Endothelial cell of umbilical vein (primary cell): ENCODE results near the gene PLEKHH2.

Experiments
- CTCF ChIP-seq, 2 donors: IDR thresholded peaks; 1 replicate in 1 of 2; 2 replicates in 1 of 2; pipeline ENCODE4 v1.5.1; 2011; ENCODE audit warnings: low read length in 2 of 2, mild to moderate bottlenecking in 2 of 2, moderate library complexity in 2 of 2, control low read depth in 1 of 2, inconsistent platforms in 1 of 2, low read depth in 1 of 2; ENCODE audit not compliant: insufficient read depth in 1 of 2; ENCODE audit errors: extremely low read depth in 1 of 2
- EZH2 ChIP-seq: IDR thresholded peaks from 2 replicates; pipeline ENCODE4 v1.6.1; 2012; ENCODE audit warnings: borderline replicate concordance, low read depth, mild to moderate bottlenecking, moderate library complexity, low read length, inconsistent platforms; ENCODE audit not compliant: severe bottlenecking
- POLR2A ChIP-seq: IDR thresholded peaks from 2 replicates; pipeline ENCODE4 v1.6.1; 2012; ENCODE audit warnings: low read depth, mild to moderate bottlenecking, control low read depth, low read length
- POLR2AphosphoS5 ChIP-seq: IDR thresholded peaks from 2 replicates; pipeline ENCODE4 v1.6.1; 2012; ENCODE audit warnings: low read depth, mild to moderate bottlenecking, control low read depth, low read length, moderate library complexity; ENCODE audit not compliant: insufficient read depth

- TF ChIP-seq EZH2 (no peak), CTCF (IDR thresholded peaks at IDR 0.05; ENCODE audit: extremely low read depth in 1 of 2, insufficient read depth in 1 of 2, low read depth in 1 of 2, low read length in 2 of 2) (peak; percentile 58 to 60), POLR2A (no peak), POLR2AphosphoS5 (no peak)
These were observed 27.7 kb upstream of the PLEKHH2 start for GRCh38 chr2:43609290-43609918.
